Measurements from ENCODE around the gene GUCY1B1. TPM values are rescaled to one million over a fixed set of nuclear protein-coding genes. Genes with fewer than 3 reads are reported as not detected.
A peak's percentile ranks its signal among the peaks of the same experiment; 100 is the strongest.

GUCY1B1 gene
- total RNA-seq, 1 experiment from 2014 or later: 0.39 TPM

DNA sequence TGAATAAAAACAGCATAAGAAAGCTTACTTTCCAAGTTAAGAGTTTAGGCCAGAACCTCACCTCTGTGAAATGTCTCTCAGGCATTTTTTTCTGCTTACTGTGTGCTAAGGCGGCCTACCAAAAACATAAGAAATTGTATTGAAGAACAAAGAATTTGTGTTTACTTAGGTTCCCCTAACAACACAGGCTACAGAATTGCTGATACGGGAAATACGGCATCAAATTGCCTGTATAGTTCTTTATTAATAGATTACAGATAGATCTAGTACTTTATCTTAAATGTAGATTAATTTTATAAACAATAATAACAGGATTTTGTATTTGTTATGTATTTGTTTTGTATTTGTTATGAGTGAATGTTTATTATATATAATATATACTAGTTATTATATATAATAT lies 94.4 kb downstream of the GUCY1B1 start:
- CTCF ChIA-PET: no interaction called here
- Histone ChIP-seq H3K9me2 (ENCODE audit: insufficient read depth) (no peaks in the 10 kb centered on the region), H3K9me3 (ENCODE audit: insufficient read depth, low read depth) (no peaks in the 10 kb centered on the region), H3K27ac (no peak overlapping the region), H2AFZ (no peak overlapping the region), H3K79me2 (ENCODE audit: low read depth) (no peaks in the 10 kb centered on the region), H3F3A (ENCODE audit: insufficient read depth, low read depth) (no peaks in the 10 kb centered on the region), H3K27me3 (ENCODE audit: insufficient read depth, low read depth) (no peaks in the 10 kb centered on the region), H3K4me1 (replicated peaks; ENCODE audit: insufficient read depth) (no peaks in the 10 kb centered on the region), H3K4me3 (no peak overlapping the region), H3K4me2 (no peak overlapping the region), H4K20me1 (ENCODE audit: insufficient read depth) (no peaks in the 10 kb centered on the region), H3K36me3 (ENCODE audit: low read depth) (no peaks in the 10 kb centered on the region)
- BruUV-seq (replicated peaks): no TSS peak
- intact Hi-C loops (cut with micrococcal nuclease; ENCODE audit: unreplicated experiment): no loop called here
- POLR2A ChIA-PET (ENCODE audit: unreplicated experiment): no interaction called here
- no peak for DNase-seq
- TF ChIP-seq EZH2 (IDR thresholded peaks at IDR 0.05; ENCODE audit: low read depth): no peak
- TF ChIP-seq CTCF (conservative IDR thresholded peaks at IDR 0.05): no peak

DNA sequence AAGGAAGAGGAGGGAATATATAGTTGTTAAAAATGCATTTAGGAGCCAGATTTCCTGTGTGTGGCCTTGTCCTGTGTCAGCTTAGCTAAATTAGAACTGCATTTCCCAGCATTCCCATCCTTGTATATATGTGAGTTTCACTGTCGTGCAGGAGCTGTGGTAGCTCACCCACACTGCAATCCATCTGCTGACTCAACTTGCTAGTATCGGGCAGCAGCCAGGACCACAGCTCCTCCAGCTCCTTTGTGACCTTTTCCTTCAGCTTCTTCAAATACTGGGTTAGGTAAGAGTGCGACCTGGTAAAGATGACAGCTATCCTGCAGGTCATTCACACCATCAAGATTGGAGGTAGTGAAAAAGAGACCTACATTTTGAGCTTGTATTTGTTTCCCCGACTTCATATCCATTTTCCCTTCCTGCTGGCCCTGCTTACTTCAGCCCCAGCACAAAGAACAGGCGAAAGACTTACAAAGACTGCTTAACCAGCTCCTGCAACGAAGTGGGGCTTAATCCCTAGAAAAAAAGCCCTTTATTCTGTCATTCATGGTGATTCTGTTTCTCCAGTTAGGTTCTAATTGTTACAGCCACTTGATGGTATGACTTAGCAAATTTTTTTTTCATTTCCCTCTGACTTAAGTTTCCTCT lies 95.9 kb downstream of the GUCY1B1 start:
- Histone ChIP-seq H3K27ac (no peak overlapping the region), H3K4me2 (no peak overlapping the region), H2AFZ (0 out of 2 replicates have a peak overlapping the region, but pooled peaks have one; percentile 55), H3K79me2 (ENCODE audit: low read depth) (no peaks in the 10 kb centered on the region), H3K36me3 (ENCODE audit: low read depth) (no peaks in the 10 kb centered on the region), H3K9me2 (ENCODE audit: insufficient read depth) (no peaks in the 10 kb centered on the region), H3K4me3 (no peak overlapping the region), H4K20me1 (ENCODE audit: insufficient read depth) (no peaks in the 10 kb centered on the region), H3K27me3 (ENCODE audit: insufficient read depth, low read depth) (no peaks in the 10 kb centered on the region), H3F3A (ENCODE audit: insufficient read depth, low read depth) (no peaks in the 10 kb centered on the region), H3K9me3 (ENCODE audit: insufficient read depth, low read depth) (no peaks in the 10 kb centered on the region), H3K4me1 (replicated peaks; ENCODE audit: insufficient read depth) (no peaks in the 10 kb centered on the region)
- intact Hi-C loops (cut with micrococcal nuclease; ENCODE audit: unreplicated experiment): no loop called here
- ChIA-PET CTCF (no interaction called here), POLR2A (ENCODE audit: unreplicated experiment) (interaction anchor here (0.7 to 0.8 kb wide), 2 partner anchors 251 to 721 kb away, joined by 4 to 6 read pairs; no protein-coding TSS in a partner anchor)
- DNase-seq: peak in 1 of 2 experiments; percentile 15
- TF ChIP-seq CTCF (conservative IDR thresholded peaks at IDR 0.05) (no peak), EZH2 (IDR thresholded peaks at IDR 0.05; ENCODE audit: low read depth) (no peak)
- BruUV-seq (replicated peaks): TSS peak; percentile 61

GRCh38 chr4:155855897-155856296 lies 97.1 kb downstream of the GUCY1B1 start:
- ChIA-PET CTCF (no interaction called here), POLR2A (ENCODE audit: unreplicated experiment) (no interaction called here)
- Histone ChIP-seq H3F3A (ENCODE audit: insufficient read depth, low read depth) (no peaks in the 10 kb centered on the region), H3K9me2 (ENCODE audit: insufficient read depth) (no peaks in the 10 kb centered on the region), H4K20me1 (ENCODE audit: insufficient read depth) (no peaks in the 10 kb centered on the region), H3K36me3 (ENCODE audit: low read depth) (no peaks in the 10 kb centered on the region), H3K4me1 (replicated peaks; ENCODE audit: insufficient read depth) (no peaks in the 10 kb centered on the region), H3K79me2 (ENCODE audit: low read depth) (no peaks in the 10 kb centered on the region), H3K9me3 (ENCODE audit: insufficient read depth, low read depth) (no peaks in the 10 kb centered on the region), H3K4me3 (no peak overlapping the region), H3K4me2 (no peak overlapping the region), H3K27ac (no peak overlapping the region), H2AFZ (no peak overlapping the region), H3K27me3 (ENCODE audit: insufficient read depth, low read depth) (no peaks in the 10 kb centered on the region)
- intact Hi-C loops (cut with micrococcal nuclease; ENCODE audit: unreplicated experiment): no loop called here
- TF ChIP-seq EZH2 (IDR thresholded peaks at IDR 0.05; ENCODE audit: low read depth) (no peak), CTCF (conservative IDR thresholded peaks at IDR 0.05) (no peak)
- DNase-seq: no peak
- BruUV-seq (replicated peaks): no TSS peak

Other genes with a start within 250 kb of the GUCY1B1 start
- 0.17 and 0.43 TPM in 2 replicates for gene GUCY1A1, start 92.2 kb upstream of the GUCY1B1 start, total RNA-seq (2021)
- not detected in 2 replicates for gene ASIC5, start 107.3 kb downstream of the GUCY1B1 start, total RNA-seq (2021)
- gene TDO2, start 144.7 kb downstream of the GUCY1B1 start, total RNA-seq (2021): 0.83 and 1.3 TPM in 2 replicates
- 4.8 and 5.0 TPM in 2 replicates for gene CTSO, start 194.8 kb downstream of the GUCY1B1 start, total RNA-seq (2021)

Data from PC-9 (cell line).